WERI-Rb-1 (cell line): ENCODE results near the gene C22orf15.
A peak's percentile ranks its signal among the peaks of the same experiment; 100 is the strongest.

Source experiments
- DNase-seq: peaks from one replicate; pipeline ENCODE4 v3.0.0-alpha.2; 2020
- H3K27ac ChIP-seq: fragments of 250-450 bp; sonication (Bioruptor Pico); 2 replicates; pipeline ENCODE4 v1.5.1; 2020; ENCODE audit warnings: mild to moderate bottlenecking, moderate library complexity
- H3K27me3 ChIP-seq: fragments of 250-450 bp; sonication (Bioruptor Pico); 2 replicates; pipeline ENCODE4 v1.5.1; 2021; ENCODE audit warnings: mild to moderate bottlenecking, low read depth, moderate library complexity; ENCODE audit not compliant: insufficient read depth, severe bottlenecking
- H3K36me3 ChIP-seq: fragments of 250-450 bp; sonication (Bioruptor Pico); 2 replicates; pipeline ENCODE4 v1.5.1; 2020; ENCODE audit warnings: mild to moderate bottlenecking, moderate library complexity
- H3K4me3 ChIP-seq: 2 replicates; pipeline ENCODE4 v1.5.1; 2011; ENCODE audit warnings: low read depth, mild to moderate bottlenecking, control low read depth, low read length
- H3K9me3 ChIP-seq: fragments of 250-450 bp; sonication (Bioruptor Pico); 2 replicates; pipeline ENCODE4 v1.5.1; 2021; ENCODE audit warnings: mild to moderate bottlenecking, moderate library complexity; ENCODE audit not compliant: severe bottlenecking
- CTCF ChIP-seq: IDR thresholded peaks from 2 replicates; pipeline ENCODE4 v1.5.1; 2011; ENCODE audit warnings: low read depth, mild to moderate bottlenecking, control low read depth, inconsistent platforms, low read length

Gene C22orf15

GRCh38 chr22:23781511-23782183 is 18.9 kb downstream of the C22orf15 start:
- no peak overlapping the region for H3K4me3 ChIP-seq
- no peak for DNase-seq
- no peak for TF ChIP-seq CTCF
- H3K27me3 ChIP-seq: no peaks in the 10 kb centered on the region
- no peaks in the 10 kb centered on the region for H3K9me3 ChIP-seq
- H3K27ac ChIP-seq: peak overlapping the region; percentile 31; the same call in 1 of the 2 replicates
- H3K36me3 ChIP-seq: no peaks in the 10 kb centered on the region

DNA sequence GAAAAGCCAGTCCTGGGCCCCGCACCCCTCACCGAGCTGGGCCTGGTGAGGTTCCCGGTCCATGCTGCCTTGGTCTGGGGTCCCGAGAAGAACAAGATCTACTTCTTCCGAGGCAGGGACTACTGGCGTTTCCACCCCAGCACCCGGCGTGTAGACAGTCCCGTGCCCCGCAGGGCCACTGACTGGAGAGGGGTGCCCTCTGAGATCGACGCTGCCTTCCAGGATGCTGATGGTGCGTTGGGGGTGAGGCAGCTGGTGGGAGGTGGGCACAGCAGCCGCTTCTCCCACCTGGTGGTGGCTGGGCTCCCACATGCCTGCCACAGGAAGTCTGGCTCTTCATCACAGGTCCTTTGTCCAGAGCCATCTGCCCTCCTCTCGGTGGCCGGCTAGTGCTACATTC is 19.5 kb downstream of the C22orf15 start:
- Histone ChIP-seq H3K4me3 (no peak overlapping the region), H3K9me3 (no peaks in the 10 kb centered on the region), H3K27ac (no peak overlapping the region), H3K36me3 (peaks cover 3% of the 10 kb centered on the region), H3K27me3 (no peaks in the 10 kb centered on the region)
- DNase-seq: no peak
- TF ChIP-seq CTCF: no peak

GRCh38 chr22:23782703-23783102 is 19.9 kb downstream of the C22orf15 start:
- Histone ChIP-seq H3K9me3 (no peaks in the 10 kb centered on the region), H3K27ac (no peak overlapping the region), H3K27me3 (no peaks in the 10 kb centered on the region), H3K4me3 (no peak overlapping the region), H3K36me3 (peaks cover 3% of the 10 kb centered on the region)
- no peak for TF ChIP-seq CTCF
- no peak for DNase-seq

DNA sequence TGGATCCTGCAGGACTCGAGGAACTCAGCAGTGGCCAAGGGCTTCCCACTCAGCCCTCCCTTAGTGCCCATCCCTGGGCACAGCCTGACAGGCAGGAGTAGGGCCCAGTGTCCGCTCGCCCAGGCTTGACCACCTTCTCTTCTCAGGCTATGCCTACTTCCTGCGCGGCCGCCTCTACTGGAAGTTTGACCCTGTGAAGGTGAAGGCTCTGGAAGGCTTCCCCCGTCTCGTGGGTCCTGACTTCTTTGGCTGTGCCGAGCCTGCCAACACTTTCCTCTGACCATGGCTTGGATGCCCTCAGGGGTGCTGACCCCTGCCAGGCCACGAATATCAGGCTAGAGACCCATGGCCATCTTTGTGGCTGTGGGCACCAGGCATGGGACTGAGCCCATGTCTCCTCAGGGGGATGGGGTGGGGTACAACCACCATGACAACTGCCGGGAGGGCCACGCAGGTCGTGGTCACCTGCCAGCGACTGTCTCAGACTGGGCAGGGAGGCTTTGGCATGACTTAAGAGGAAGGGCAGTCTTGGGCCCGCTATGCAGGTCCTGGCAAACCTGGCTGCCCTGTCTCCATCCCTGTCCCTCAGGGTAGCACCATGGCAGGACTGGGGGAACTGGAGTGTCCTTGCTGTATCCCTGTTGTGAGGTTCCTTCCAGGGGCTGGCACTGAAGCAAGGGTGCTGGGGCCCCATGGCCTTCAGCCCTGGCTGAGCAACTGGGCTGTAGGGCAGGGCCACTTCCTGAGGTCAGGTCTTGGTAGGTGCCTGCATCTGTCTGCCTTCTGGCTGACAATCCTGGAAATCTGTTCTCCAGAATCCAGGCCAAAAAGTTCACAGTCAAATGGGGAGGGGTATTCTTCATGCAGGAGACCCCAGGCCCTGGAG is 20.7 kb downstream of the C22orf15 start:
- TF ChIP-seq CTCF: no peak
- Histone ChIP-seq H3K9me3 (no peaks in the 10 kb centered on the region), H3K27ac (no peak overlapping the region), H3K36me3 (peaks cover 8% of the 10 kb centered on the region), H3K27me3 (no peaks in the 10 kb centered on the region), H3K4me3 (no peak overlapping the region)
- no peak for DNase-seq

GRCh38 chr22:23784215-23784732 is 21.5 kb downstream of the C22orf15 start:
- H3K27ac ChIP-seq: no peak overlapping the region
- no peak for TF ChIP-seq CTCF
- H3K27me3 ChIP-seq: no peaks in the 10 kb centered on the region
- DNase-seq: no peak
- peaks cover 14% of the 10 kb centered on the region for H3K36me3 ChIP-seq
- no peaks in the 10 kb centered on the region for H3K9me3 ChIP-seq
- no peak overlapping the region for H3K4me3 ChIP-seq
